Keratinocyte (primary cell): ENCODE measurements around the gene PLA2R1. TPM values are rescaled to one million over a fixed set of nuclear protein-coding genes. Genes with fewer than 3 reads are reported as not detected.

Source experiments
- DNase-seq: peaks from one replicate; pipeline ENCODE4 v3.0.0-alpha.2; 2011; ENCODE audit warnings: low read depth, missing footprints, low spot score
- FAIRE-seq: peaks from 2 replicates; lab custom pipeline; 2011; peaks lifted over from hg19 to GRCh38; lab: Jason Lieb, UNC
- H2AFZ ChIP-seq: 2 replicates; pipeline ENCODE4 v1.6.0; 2012; ENCODE audit warnings: low read length, control low read depth, inconsistent platforms; ENCODE audit not compliant: control insufficient read depth
- H3K27ac ChIP-seq: 2 replicates; pipeline ENCODE4 v1.5.1; 2011; ENCODE audit warnings: low read length; ENCODE audit not compliant: control insufficient read depth, insufficient read depth
- H3K27me3 ChIP-seq: 3 replicates; pipeline ENCODE4 v1.6.0; 2011; ENCODE audit warnings: low read length; ENCODE audit not compliant: control insufficient read depth, insufficient read depth; ENCODE audit errors: extremely low read depth
- H3K36me3 ChIP-seq, 2 experiments: 2 replicates in 1 of 2; 3 replicates in 1 of 2; pipeline ENCODE4 v1.5.1; 2011; ENCODE audit warnings: low read length in 2 of 2, mild to moderate bottlenecking in 1 of 2; ENCODE audit not compliant: control insufficient read depth in 2 of 2, insufficient read depth in 2 of 2; ENCODE audit errors: extremely low read depth in 1 of 2
- H3K4me1 ChIP-seq: 3 replicates; pipeline ENCODE4 v1.5.1; 2011; ENCODE audit warnings: low read length; ENCODE audit not compliant: control insufficient read depth, insufficient read depth; ENCODE audit errors: extremely low read depth
- H3K4me2 ChIP-seq: 3 replicates; pipeline ENCODE4 v1.6.0; 2011; ENCODE audit warnings: low read depth, low read length; ENCODE audit not compliant: control insufficient read depth, insufficient read depth; ENCODE audit errors: extremely low read depth
- H3K4me3 ChIP-seq, 3 experiments: fragments of 200-600 bp in 1 of 3; sonication (generic) in 1 of 3; 2 replicates in 2 of 3; 3 replicates in 1 of 3; pipeline ENCODE4 v1.5.1; 2011 to 2016; ENCODE audit warnings: low read length in 3 of 3, mild to moderate bottlenecking in 3 of 3, control low read depth in 2 of 3, inconsistent platforms in 1 of 3, low read depth in 1 of 3, mixed read lengths in 1 of 3, mixed run types in 1 of 3, moderate library complexity in 1 of 3; ENCODE audit not compliant: control insufficient read depth in 2 of 3, insufficient read depth in 2 of 3; ENCODE audit errors: extremely low read depth in 1 of 3
- H3K79me2 ChIP-seq: 2 replicates; pipeline ENCODE4 v1.6.0; 2012; ENCODE audit warnings: low read length; ENCODE audit not compliant: control insufficient read depth, insufficient read depth
- H3K9ac ChIP-seq: 3 replicates; pipeline ENCODE4 v1.6.0; 2011; ENCODE audit warnings: low read length; ENCODE audit not compliant: control insufficient read depth, insufficient read depth; ENCODE audit errors: extremely low read depth
- H3K9me1 ChIP-seq: 3 replicates; pipeline ENCODE4 v1.6.0; 2011; ENCODE audit warnings: low read length; ENCODE audit not compliant: control insufficient read depth, insufficient read depth; ENCODE audit errors: extremely low read depth
- H3K9me3 ChIP-seq: 2 replicates; pipeline ENCODE4 v1.5.1; 2012; ENCODE audit warnings: low read depth, low read length; ENCODE audit not compliant: control insufficient read depth
- H4K20me1 ChIP-seq: 3 replicates; pipeline ENCODE4 v1.6.0; 2011; ENCODE audit warnings: low read length; ENCODE audit not compliant: control insufficient read depth, insufficient read depth; ENCODE audit errors: extremely low read depth
- EZH2 ChIP-seq: IDR thresholded peaks from one replicate; pipeline ENCODE4 v1.6.1; 2012; ENCODE audit warnings: inconsistent platforms, mild to moderate bottlenecking, low read length, moderate library complexity
- dilution Hi-C: fragments of 300-500 bp; cut with MboI; formaldehyde crosslinking; loops from one replicate; pipeline ENCODE4 v1.7.0; 2020; ENCODE audit warnings: low sequenced_read_pairs; ENCODE audit not compliant: extremely low pct_ligation_motif_present
- polyA plus RNA-seq, 5 experiments: library from polyadenylated mRNA; depleted of rRNA in 3 of 5; stranded (reverse) in 3 of 5; stranded (forward) in 1 of 5; unstranded in 1 of 5; fragments of >200 nt; gene quantifications; 1 replicate in 1 of 5; 2 replicates in 3 of 5; 3 replicates in 1 of 5; pipeline versions ENCODE4 v1.2.1 to v1.2.3, GENCODE V29; 2011 to 2012; ENCODE audit warnings: missing spikeins in 2 of 5, low read depth in 1 of 5, low replicate concordance in 1 of 5
- TF ChIP-seq, protein P1 (sequence below), 3 experiments: IDR thresholded peaks in 1 of 3; conservative IDR thresholded peaks in 1 of 3; optimal IDR thresholded peaks in 1 of 3; 2 replicates in 2 of 3; 3 replicates in 1 of 3; pipeline versions ENCODE3 to v1.5.1; 2011; ENCODE audit warnings: low read length in 3 of 3, mild to moderate bottlenecking in 3 of 3, moderate library complexity in 2 of 3, control low read depth in 1 of 3, inconsistent platforms in 1 of 3; ENCODE audit not compliant: insufficient read depth in 2 of 3; ENCODE audit errors: extremely low read depth in 1 of 3

Gene PLA2R1
- polyA plus RNA-seq, 1 donor (not counting 4 experiments of a cell fraction or from before 2014, with no cell fraction given) = 12.3 TPM

DNA sequence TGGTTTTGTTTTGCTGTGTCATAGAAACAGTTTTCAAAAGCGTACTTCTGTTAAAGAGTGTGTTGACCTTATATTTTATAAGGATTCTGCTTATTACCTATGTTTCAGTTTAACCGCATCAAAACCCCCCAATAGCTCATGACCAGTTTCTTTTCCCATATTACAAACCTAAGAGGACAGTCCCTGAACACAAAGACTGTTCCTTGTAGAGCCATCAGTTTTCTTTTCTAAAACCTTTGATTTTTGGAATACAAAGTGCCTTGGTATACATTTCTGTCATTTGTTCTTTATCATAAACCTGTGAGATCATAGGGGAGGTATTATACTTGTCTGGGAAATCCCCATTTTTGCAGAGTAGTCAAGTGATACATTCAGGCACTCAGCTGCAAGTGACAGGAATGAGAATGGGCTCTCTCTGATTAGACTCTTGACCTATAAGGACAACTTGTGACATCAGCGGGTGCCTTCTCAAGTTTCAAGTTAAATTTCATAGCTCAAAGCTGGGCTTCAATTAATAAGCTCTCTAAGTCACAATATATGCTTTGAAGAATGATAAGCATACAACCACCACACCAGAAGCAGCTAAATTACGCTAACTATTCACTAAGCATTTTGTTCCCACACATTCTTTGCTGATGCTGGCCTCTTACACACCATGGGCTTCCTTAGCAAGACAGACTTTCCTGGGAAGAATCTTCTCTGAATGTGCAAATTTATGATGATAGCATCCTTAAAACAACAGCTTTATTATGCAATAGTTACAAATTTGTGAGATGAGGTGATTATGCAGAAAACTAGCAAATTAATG is 167.0 kb downstream of the PLA2R1 start:
- Histone ChIP-seq H3K27me3 (no peaks in the 10 kb centered on the region), H3K4me2 (no peak overlapping the region), H3K27ac (no peak overlapping the region), H4K20me1 (no peaks in the 10 kb centered on the region), H3K36me3 (no peaks in the 10 kb centered on the region), H3K4me1 (peaks cover 9% of the 10 kb centered on the region), H3K79me2 (no peaks in the 10 kb centered on the region), H2AFZ (no peak overlapping the region), H3K4me3 (no peak overlapping the region), H3K9me3 (no peaks in the 10 kb centered on the region), H3K9ac (no peak overlapping the region), H3K9me1 (peaks cover 3% of the 10 kb centered on the region)
- dilution Hi-C loops = no loop called here
- DNase-seq (no peak), FAIRE-seq (no peak)
- TF ChIP-seq, protein P1, sequence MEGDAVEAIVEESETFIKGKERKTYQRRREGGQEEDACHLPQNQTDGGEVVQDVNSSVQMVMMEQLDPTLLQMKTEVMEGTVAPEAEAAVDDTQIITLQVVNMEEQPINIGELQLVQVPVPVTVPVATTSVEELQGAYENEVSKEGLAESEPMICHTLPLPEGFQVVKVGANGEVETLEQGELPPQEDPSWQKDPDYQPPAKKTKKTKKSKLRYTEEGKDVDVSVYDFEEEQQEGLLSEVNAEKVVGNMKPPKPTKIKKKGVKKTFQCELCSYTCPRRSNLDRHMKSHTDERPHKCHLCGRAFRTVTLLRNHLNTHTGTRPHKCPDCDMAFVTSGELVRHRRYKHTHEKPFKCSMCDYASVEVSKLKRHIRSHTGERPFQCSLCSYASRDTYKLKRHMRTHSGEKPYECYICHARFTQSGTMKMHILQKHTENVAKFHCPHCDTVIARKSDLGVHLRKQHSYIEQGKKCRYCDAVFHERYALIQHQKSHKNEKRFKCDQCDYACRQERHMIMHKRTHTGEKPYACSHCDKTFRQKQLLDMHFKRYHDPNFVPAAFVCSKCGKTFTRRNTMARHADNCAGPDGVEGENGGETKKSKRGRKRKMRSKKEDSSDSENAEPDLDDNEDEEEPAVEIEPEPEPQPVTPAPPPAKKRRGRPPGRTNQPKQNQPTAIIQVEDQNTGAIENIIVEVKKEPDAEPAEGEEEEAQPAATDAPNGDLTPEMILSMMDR (optimal IDR thresholded peaks at IDR 0.05 in 1 of 3, IDR thresholded peaks at IDR 0.05 in 1 of 3, conservative IDR thresholded peaks at IDR 0.05 in 1 of 3; ENCODE audit: extremely low read depth in 1 of 3, insufficient read depth in 2 of 3, low read length in 3 of 3) = no peak
- TF ChIP-seq EZH2 = no peak

DNA sequence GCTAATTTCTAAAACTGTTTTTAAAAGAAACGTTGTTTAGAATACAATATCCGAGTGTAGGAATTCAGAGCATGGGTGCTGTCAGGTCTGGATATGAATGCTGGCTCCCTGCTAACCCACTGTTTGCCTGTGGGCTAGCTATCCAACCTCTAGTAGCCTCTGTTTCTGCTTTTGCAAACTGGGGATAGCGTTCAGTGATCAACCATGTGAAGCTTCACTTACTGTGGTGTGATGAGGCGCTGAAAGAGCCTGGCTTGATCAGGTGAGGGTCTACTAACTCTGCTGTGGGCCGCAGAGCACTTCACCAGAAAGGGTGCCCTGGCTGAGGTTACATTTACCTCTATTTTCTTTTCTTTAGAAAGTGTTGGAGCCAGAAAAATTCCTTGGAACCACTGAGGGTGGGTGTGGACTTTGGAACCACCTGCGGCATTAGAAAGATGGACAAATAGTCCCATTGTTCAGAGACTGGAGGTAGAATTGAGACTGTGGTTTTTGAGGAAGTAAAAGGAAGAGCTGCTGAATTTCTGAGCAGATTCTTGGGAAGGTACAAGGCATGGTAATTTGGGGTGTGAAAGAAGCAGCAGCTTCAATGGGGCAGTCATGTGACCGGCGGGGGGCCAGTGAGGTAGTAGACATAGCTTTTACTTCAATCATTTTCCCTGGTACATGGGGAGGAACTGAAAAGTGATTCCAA is 168.1 kb downstream of the PLA2R1 start:
- dilution Hi-C loops = no loop called here
- Histone ChIP-seq H3K27me3 (no peaks in the 10 kb centered on the region), H3K36me3 (no peaks in the 10 kb centered on the region), H3K9ac (no peak overlapping the region), H4K20me1 (no peaks in the 10 kb centered on the region), H3K4me2 (no peak overlapping the region), H2AFZ (no peak overlapping the region), H3K27ac (no peak overlapping the region), H3K9me1 (peaks cover 3% of the 10 kb centered on the region), H3K79me2 (no peaks in the 10 kb centered on the region), H3K4me3 (no peak overlapping the region), H3K9me3 (no peaks in the 10 kb centered on the region), H3K4me1 (peaks cover 9% of the 10 kb centered on the region)
- no peak for DNase-seq
- TF ChIP-seq EZH2 = no peak
- TF ChIP-seq, protein P1 (optimal IDR thresholded peaks at IDR 0.05 in 1 of 3, IDR thresholded peaks at IDR 0.05 in 1 of 3, conservative IDR thresholded peaks at IDR 0.05 in 1 of 3; ENCODE audit: extremely low read depth in 1 of 3, insufficient read depth in 2 of 3, low read length in 3 of 3) = no peak
- no peak for FAIRE-seq
